Osteocyte (in vitro differentiated cells): ENCODE results near the gene KLRF1. TPM values are rescaled to one million over a fixed set of nuclear protein-coding genes. Genes with fewer than 3 reads are reported as not detected.

Experiments
- DNase-seq: peaks from one replicate; pipeline ENCODE4 v3.0.0; 2021; ENCODE audit warnings: mixed read lengths; ENCODE audit not compliant: unreplicated experiment; ENCODE audit errors: extremely low spot score
- H3K27ac Mint-ChIP-seq: one replicate; pipeline ENCODE4 v1.8.0; 2021; ENCODE audit warnings: mild to moderate bottlenecking, mixed read lengths; ENCODE audit not compliant: unreplicated experiment
- H3K27me3 Mint-ChIP-seq: one replicate; pipeline ENCODE4 v1.8.0; 2021; ENCODE audit warnings: mixed read lengths; ENCODE audit not compliant: unreplicated experiment
- H3K36me3 Mint-ChIP-seq: one replicate; pipeline ENCODE4 v1.8.0; 2021; ENCODE audit warnings: mixed read lengths; ENCODE audit not compliant: unreplicated experiment
- H3K4me1 Mint-ChIP-seq: one replicate; pipeline ENCODE4 v1.8.0; 2021; ENCODE audit warnings: mixed read lengths; ENCODE audit not compliant: unreplicated experiment
- H3K4me3 Mint-ChIP-seq: one replicate; pipeline ENCODE4 v1.8.0; 2021; ENCODE audit warnings: mild to moderate bottlenecking, moderate library complexity, mixed read lengths; ENCODE audit not compliant: unreplicated experiment
- H3K9me3 Mint-ChIP-seq: one replicate; pipeline ENCODE4 v1.8.0; 2021; ENCODE audit warnings: mixed read lengths; ENCODE audit not compliant: unreplicated experiment
- long read RNA-seq: library from polyadenylated mRNA; unstranded; transcript quantifications from one replicate; pipeline ENCODE4 v2.0.0, GENCODE V29; 2021
- total RNA-seq: library from RNA; stranded (reverse); gene quantifications from 2 replicates; pipeline ENCODE4 v1.2.1, GENCODE V29; 2021
- TF ChIP-seq, protein P1 (sequence below): fragments of 200-600 bp; sonication (generic); IDR thresholded peaks from 2 replicates; pipeline ENCODE4 v1.5.0; 2021; ENCODE audit warnings: antibody characterized with exemption, mild to moderate bottlenecking, moderate library complexity

The KLRF1 gene, protein sequence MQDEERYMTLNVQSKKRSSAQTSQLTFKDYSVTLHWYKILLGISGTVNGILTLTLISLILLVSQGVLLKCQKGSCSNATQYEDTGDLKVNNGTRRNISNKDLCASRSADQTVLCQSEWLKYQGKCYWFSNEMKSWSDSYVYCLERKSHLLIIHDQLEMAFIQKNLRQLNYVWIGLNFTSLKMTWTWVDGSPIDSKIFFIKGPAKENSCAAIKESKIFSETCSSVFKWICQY
- total RNA-seq = not detected in 2 replicates
- long read RNA-seq = 0 reads

DNA sequence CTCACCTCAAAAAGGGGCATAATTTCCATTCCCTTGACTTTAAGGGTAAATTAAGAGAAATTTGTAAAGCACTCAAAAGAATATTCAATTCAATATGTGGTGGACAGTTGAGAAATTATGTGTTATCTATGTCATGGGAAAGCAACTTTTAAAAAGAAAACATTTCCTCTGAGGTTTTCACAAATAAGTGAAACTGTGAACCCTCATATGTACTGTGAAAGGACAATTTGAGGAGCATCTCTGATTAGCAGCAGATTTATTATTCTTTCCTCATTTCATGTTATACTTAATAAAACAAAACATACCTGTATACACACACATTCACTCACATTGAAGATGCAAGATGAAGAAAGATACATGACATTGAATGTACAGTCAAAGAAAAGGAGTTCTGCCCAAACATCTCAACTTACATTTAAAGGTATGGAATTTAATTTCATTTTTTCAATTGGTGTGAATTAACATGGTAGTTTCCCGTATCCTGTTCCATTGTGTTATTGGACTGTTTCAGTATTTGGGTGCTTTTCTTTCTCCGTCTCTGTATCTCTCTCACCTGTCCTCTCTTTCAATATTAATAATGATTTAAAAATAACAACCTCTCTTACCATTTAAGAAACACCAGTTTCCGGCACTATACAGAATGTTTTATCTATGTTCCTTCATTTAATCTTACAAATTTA, at the start of gene KLRF1:
TSS of gene KLRF1 (plus strand) at position 273 of the 680 bp plus-strand sequence. CDS start at position 337, 64 bp downstream.
- Mint-ChIP-seq H3K27ac (no peak within 1 kb of the TSS), H3K36me3 (no peaks in the 10 kb centered on the region), H3K4me1 (no peaks in the 10 kb centered on the region), H3K27me3 (peaks cover 6% of the 10 kb centered on the region), H3K4me3 (no peak within 1 kb of the TSS), H3K9me3 (no peaks in the 10 kb centered on the region)
- TF ChIP-seq, protein P1, sequence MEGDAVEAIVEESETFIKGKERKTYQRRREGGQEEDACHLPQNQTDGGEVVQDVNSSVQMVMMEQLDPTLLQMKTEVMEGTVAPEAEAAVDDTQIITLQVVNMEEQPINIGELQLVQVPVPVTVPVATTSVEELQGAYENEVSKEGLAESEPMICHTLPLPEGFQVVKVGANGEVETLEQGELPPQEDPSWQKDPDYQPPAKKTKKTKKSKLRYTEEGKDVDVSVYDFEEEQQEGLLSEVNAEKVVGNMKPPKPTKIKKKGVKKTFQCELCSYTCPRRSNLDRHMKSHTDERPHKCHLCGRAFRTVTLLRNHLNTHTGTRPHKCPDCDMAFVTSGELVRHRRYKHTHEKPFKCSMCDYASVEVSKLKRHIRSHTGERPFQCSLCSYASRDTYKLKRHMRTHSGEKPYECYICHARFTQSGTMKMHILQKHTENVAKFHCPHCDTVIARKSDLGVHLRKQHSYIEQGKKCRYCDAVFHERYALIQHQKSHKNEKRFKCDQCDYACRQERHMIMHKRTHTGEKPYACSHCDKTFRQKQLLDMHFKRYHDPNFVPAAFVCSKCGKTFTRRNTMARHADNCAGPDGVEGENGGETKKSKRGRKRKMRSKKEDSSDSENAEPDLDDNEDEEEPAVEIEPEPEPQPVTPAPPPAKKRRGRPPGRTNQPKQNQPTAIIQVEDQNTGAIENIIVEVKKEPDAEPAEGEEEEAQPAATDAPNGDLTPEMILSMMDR = no peak
- no peak for DNase-seq

DNA sequence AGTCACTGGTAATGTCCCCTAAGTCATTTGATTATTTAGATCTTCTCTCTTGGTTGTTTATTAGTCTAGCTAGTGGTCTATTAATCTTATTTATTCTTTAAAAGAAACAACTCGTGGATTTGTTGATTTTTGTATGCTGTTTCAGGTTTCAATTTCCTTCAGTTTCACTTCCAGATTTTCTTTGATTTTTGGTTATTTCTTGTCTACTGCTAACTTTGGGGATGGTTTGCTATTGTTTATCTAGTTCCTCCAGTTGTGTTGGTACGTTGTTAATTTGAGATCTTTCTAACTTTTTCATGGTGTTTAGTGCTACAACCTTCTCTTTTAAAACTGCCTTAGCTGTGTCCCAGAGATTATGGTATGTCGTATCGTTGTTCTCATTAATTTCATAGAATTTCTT, 48.1 kb upstream of the KLRF1 start:
- Mint-ChIP-seq H3K27me3 (peaks cover 1% of the 10 kb centered on the region), H3K9me3 (no peaks in the 10 kb centered on the region), H3K36me3 (no peaks in the 10 kb centered on the region), H3K27ac (no peak overlapping the region), H3K4me1 (no peaks in the 10 kb centered on the region), H3K4me3 (no peak overlapping the region)
- TF ChIP-seq, protein P1 = no peak
- no peak for DNase-seq

DNA sequence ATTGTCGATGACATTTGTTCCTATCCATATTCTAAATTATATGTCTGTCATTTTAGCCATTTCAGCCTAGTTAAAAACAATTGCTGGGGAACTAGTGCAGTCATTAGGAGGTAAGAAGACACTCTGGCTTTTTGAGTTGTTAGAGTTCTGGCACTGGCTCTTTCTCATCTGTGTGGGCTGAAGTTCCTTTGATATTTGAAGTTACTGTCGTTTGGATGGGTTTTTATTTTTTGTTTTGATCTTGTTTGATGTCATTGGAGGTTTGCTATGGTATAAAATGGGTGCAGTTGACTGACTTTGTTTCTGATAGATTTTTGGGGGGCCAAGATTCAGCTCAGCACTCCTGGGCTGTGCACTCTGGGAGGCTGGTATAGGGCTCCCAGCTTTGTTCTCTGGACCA, 45.9 kb upstream of the KLRF1 start:
- Mint-ChIP-seq H3K4me3 (no peak overlapping the region), H3K36me3 (no peaks in the 10 kb centered on the region), H3K27ac (no peak overlapping the region), H3K9me3 (no peaks in the 10 kb centered on the region), H3K27me3 (peaks cover 7% of the 10 kb centered on the region), H3K4me1 (no peaks in the 10 kb centered on the region)
- no peak for DNase-seq
- TF ChIP-seq, protein P1 = no peak

DNA sequence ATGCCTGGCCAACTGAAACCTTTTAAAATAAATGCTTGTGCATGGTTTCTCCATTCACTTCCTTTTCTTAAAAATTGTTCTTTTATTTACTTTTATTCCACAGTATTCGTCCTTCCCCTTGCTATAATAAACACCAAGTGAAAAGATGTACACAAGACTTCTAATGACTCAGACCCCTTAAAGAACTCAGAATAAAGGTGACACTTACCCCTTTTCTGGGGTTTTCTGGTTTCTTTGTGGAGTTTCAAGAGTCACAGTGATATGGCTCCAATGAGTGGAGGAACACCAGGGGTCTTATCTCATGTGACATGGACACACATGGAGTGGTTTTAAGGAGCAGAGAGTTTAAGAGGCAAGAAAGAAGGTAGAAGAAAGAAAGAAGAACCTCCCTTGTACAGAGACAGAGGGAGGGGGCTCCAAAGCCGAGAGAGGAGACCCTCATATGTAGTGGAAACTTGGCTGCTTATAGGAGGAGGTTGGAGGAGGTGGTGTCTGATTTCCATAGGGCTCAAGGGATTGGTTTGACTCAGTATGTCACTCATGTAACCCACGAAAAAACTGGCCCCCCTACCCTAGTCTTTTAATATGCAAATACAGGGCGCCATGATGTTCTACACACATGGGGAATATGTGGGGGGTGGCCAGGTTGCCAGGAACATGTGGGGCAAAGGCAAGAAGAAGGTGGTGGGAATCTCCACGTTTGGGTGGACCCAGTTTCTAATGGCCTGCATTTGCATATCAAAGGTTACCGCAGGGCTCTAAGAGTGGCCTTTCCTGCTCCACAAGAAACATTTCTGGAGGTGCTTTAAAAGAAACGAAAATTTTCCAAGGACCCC, 44.5 kb upstream of the KLRF1 start:
- Mint-ChIP-seq H3K4me3 (no peak overlapping the region), H3K27ac (no peak overlapping the region), H3K36me3 (no peaks in the 10 kb centered on the region), H3K27me3 (peaks cover 10% of the 10 kb centered on the region), H3K9me3 (no peaks in the 10 kb centered on the region), H3K4me1 (no peaks in the 10 kb centered on the region)
- TF ChIP-seq, protein P1 = no peak
- no peak for DNase-seq

DNA sequence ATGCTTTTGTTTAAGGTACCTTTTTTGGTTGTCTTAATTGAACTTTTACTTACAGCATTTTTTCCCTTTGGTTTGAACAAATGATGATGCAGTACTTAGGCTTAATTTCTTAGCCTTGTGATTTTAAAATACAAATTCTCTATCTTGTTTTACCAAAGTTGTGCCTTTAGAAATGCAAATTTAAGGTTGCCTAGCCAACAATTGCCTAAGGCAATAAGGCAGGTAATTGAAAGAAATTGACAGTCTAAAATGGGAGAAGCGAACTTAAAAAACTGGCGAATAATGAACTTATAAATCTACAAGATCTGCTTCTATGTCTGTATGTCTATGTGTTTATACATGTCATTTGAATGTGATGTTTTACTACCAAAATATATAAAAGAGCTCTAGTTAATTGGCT, 43.0 kb upstream of the KLRF1 start:
- Mint-ChIP-seq H3K27ac (no peak overlapping the region), H3K4me1 (no peaks in the 10 kb centered on the region), H3K9me3 (no peaks in the 10 kb centered on the region), H3K36me3 (no peaks in the 10 kb centered on the region), H3K4me3 (no peak overlapping the region), H3K27me3 (peaks cover 10% of the 10 kb centered on the region)
- DNase-seq = no peak
- TF ChIP-seq, protein P1 = no peak
